IMR-90 (cell line): ENCODE results near the gene LGALS4. TPM values are rescaled to one million over a fixed set of nuclear protein-coding genes. Genes with fewer than 3 reads are reported as not detected.

Source experiments
- ATAC-seq: fragments of 200-7000 bp; cut with Tn5 transposase; 2 replicates; pipeline ENCODE4 v1.9.1; 2020; ENCODE audit warnings: low read depth, mild to moderate bottlenecking, moderate library complexity
- BruUV-seq: library from RNA; stranded (reverse); fragments of 400-500 nt; replicated peaks from 2 replicates; lab custom pipeline; 2021; lab: Mats Ljungman, UMichigan
- CTCF ChIA-PET: fragments of 300-600 bp; formaldehyde crosslinking; extraction: SDS; loops from one replicate; lab custom pipeline; 2021; ENCODE audit warnings: antibody characterized with exemption; lab: Yijun Ruan, JAX
- POLR2A ChIA-PET: fragments of 300-600 bp; sonication (Branson Sonifier 250); formaldehyde crosslinking; loops from one replicate; lab custom pipeline; 2022; ENCODE audit warnings: antibody characterized with exemption; ENCODE audit not compliant: unreplicated experiment; lab: Charles Lee
- DNase-seq: peaks from one replicate; pipeline ENCODE4 v3.0.0; 2013
- H2AFZ ChIP-seq: replicated peaks from 2 replicates; pipeline ENCODE3; 2013; ENCODE audit warnings: low read length, mild to moderate bottlenecking; ENCODE audit not compliant: poor library complexity
- H2AK5ac ChIP-seq: 2 replicates; pipeline ENCODE4 v1.6.1; 2013; ENCODE audit warnings: low read depth, low read length, inconsistent platforms
- H2AK9ac ChIP-seq: replicated peaks from 2 replicates; pipeline ENCODE3; 2013; ENCODE audit warnings: mild to moderate bottlenecking, low read depth, low read length, moderate library complexity; ENCODE audit not compliant: poor library complexity
- H2BK120ac ChIP-seq: 2 replicates; pipeline ENCODE4 v1.6.1; 2013; ENCODE audit warnings: low read depth, low read length, inconsistent platforms
- H2BK15ac ChIP-seq: 3 replicates; pipeline ENCODE4 v1.6.1; 2013; ENCODE audit warnings: low read depth, low read length, inconsistent platforms
- H2BK20ac ChIP-seq: 2 replicates; pipeline ENCODE4 v1.6.1; 2013; ENCODE audit warnings: low read depth, mild to moderate bottlenecking, inconsistent platforms, low read length, moderate library complexity
- H2BK5ac ChIP-seq: 2 replicates; pipeline ENCODE4 v1.6.1; 2013; ENCODE audit warnings: mild to moderate bottlenecking, low read depth, low read length, inconsistent platforms; ENCODE audit not compliant: poor library complexity, severe bottlenecking
- H3K14ac ChIP-seq: replicated peaks from 2 replicates; pipeline ENCODE4 v1.6.1; 2013; ENCODE audit warnings: low read depth, low read length, inconsistent platforms
- H3K18ac ChIP-seq: 2 replicates; pipeline ENCODE4 v1.6.1; 2013; ENCODE audit warnings: low read depth, low read length, control low read depth
- H3K23ac ChIP-seq: 2 replicates; pipeline ENCODE4 v1.6.1; 2013; ENCODE audit warnings: low read depth, low read length, inconsistent platforms
- H3K27ac ChIP-seq: 2 replicates; pipeline ENCODE4 v1.5.1; 2013; ENCODE audit warnings: mild to moderate bottlenecking, control low read depth, low read length; ENCODE audit not compliant: insufficient read depth
- H3K27me3 ChIP-seq: 2 replicates; pipeline ENCODE4 v1.6.1; 2013; ENCODE audit warnings: low read length; ENCODE audit not compliant: control insufficient read depth, insufficient read depth
- H3K36me3 ChIP-seq: 2 replicates; pipeline ENCODE4 v1.6.1; 2013; ENCODE audit warnings: low read length, mixed read lengths; ENCODE audit not compliant: control insufficient read depth, insufficient read depth
- H3K4ac ChIP-seq: 2 replicates; pipeline ENCODE4 v1.6.1; 2013; ENCODE audit warnings: low read depth, low read length, inconsistent platforms
- H3K4me1 ChIP-seq: 2 replicates; pipeline ENCODE4 v1.6.1; 2013; ENCODE audit warnings: low read length, mixed read lengths; ENCODE audit not compliant: control insufficient read depth, insufficient read depth
- H3K4me2 ChIP-seq: 2 replicates; pipeline ENCODE4 v1.6.1; 2013; ENCODE audit warnings: low read depth, mild to moderate bottlenecking, control low read depth, low read length, moderate library complexity
- H3K4me3 ChIP-seq: 2 replicates; pipeline ENCODE4 v1.5.1; 2013; ENCODE audit warnings: low read depth, mild to moderate bottlenecking, control low read depth, low read length, moderate library complexity; ENCODE audit not compliant: insufficient read depth
- H3K56ac ChIP-seq: 2 replicates; pipeline ENCODE4 v1.6.1; 2013; ENCODE audit warnings: low read length, inconsistent platforms; ENCODE audit not compliant: insufficient read depth; ENCODE audit errors: extremely low read depth
- H3K79me1 ChIP-seq, 2 experiments: 2 replicates each; pipeline ENCODE4 v1.6.1; 2013; ENCODE audit warnings: low read length in 2 of 2, inconsistent platforms in 1 of 2, low read depth in 1 of 2
- H3K9ac ChIP-seq: 2 replicates; pipeline ENCODE4 v1.6.1; 2013; ENCODE audit warnings: low read depth, low read length, control low read depth
- H3K9me1 ChIP-seq: 2 replicates; pipeline ENCODE4 v1.6.1; 2013; ENCODE audit warnings: low read length, inconsistent platforms; ENCODE audit not compliant: insufficient read depth
- H3K9me3 ChIP-seq: 2 replicates; pipeline ENCODE4 v1.6.1; 2013; ENCODE audit warnings: low read length; ENCODE audit not compliant: control insufficient read depth, insufficient read depth
- H4K20me1 ChIP-seq: 2 replicates; pipeline ENCODE4 v1.6.1; 2013; ENCODE audit warnings: low read length, inconsistent platforms; ENCODE audit not compliant: insufficient read depth
- H4K5ac ChIP-seq: 2 replicates; pipeline ENCODE4 v1.6.1; 2013; ENCODE audit warnings: mild to moderate bottlenecking, low read depth, low read length, control low read depth
- H4K8ac ChIP-seq, 2 experiments: 2 replicates each; pipeline ENCODE4 v1.6.1; 2013; ENCODE audit warnings: low read depth in 2 of 2, low read length in 2 of 2, control low read depth in 1 of 2, inconsistent platforms in 1 of 2
- H4K91ac ChIP-seq: 2 replicates; pipeline ENCODE4 v1.6.1; 2013; ENCODE audit warnings: low read depth, low read length, inconsistent platforms; ENCODE audit not compliant: insufficient read depth
- BHLHE40 ChIP-seq: fragments of 150-350 bp; IDR thresholded peaks from 2 replicates; pipeline ENCODE4 v1.6.1; 2016; ENCODE audit warnings: mild to moderate bottlenecking, low read depth, low read length
- CEBPB ChIP-seq: IDR thresholded peaks from 2 replicates; pipeline ENCODE4 v1.6.1; 2012; ENCODE audit warnings: low read depth, low read length, improper control_type of control experiment
- CTCF ChIP-seq: conservative IDR thresholded peaks from 2 replicates; pipeline ENCODE4 v1.5.1; 2012; ENCODE audit warnings: mild to moderate bottlenecking, low read depth, low read length, improper control_type of control experiment
- ELK1 ChIP-seq: fragments of 150-350 bp; IDR thresholded peaks from 2 replicates; pipeline ENCODE4 v1.6.1; 2016; ENCODE audit warnings: low read depth, mild to moderate bottlenecking, low read length, moderate library complexity, borderline replicate concordance
- FOS ChIP-seq: fragments of 150-350 bp; IDR thresholded peaks from 2 replicates; pipeline ENCODE4 v1.6.1; 2016; ENCODE audit warnings: low read depth, low read length
- MAFK ChIP-seq: IDR thresholded peaks from 2 replicates; pipeline ENCODE4 v1.6.1; 2012; ENCODE audit warnings: low read depth, low read length, improper control_type of control experiment
- MAZ ChIP-seq: IDR thresholded peaks from 2 replicates; pipeline ENCODE4 v1.6.1; 2012; ENCODE audit warnings: low read depth, mild to moderate bottlenecking, low read length, improper control_type of control experiment, moderate library complexity, borderline replicate concordance
- MXI1 ChIP-seq: IDR thresholded peaks from 2 replicates; pipeline ENCODE4 v1.6.1; 2012; ENCODE audit warnings: low read depth, mild to moderate bottlenecking, low read length, moderate library complexity, borderline replicate concordance
- NFE2L2 ChIP-seq: fragments of 150-350 bp; IDR thresholded peaks from 2 replicates; pipeline ENCODE4 v1.6.1; 2016; ENCODE audit warnings: low read depth, mild to moderate bottlenecking, low read length
- POLR2A ChIP-seq: IDR thresholded peaks from 2 replicates; pipeline ENCODE4 v1.6.1; 2012; ENCODE audit warnings: mild to moderate bottlenecking, low read depth, low read length
- RAD21 ChIP-seq: IDR thresholded peaks from 2 replicates; pipeline ENCODE4 v1.6.1; 2012; ENCODE audit warnings: low read length, improper control_type of control experiment
- RCOR1 ChIP-seq: IDR thresholded peaks from 2 replicates; pipeline ENCODE4 v1.6.1; 2012; ENCODE audit warnings: mild to moderate bottlenecking, low read length, improper control_type of control experiment; ENCODE audit not compliant: insufficient replicate concordance
- SMC3 ChIP-seq: fragments of 150-350 bp; IDR thresholded peaks from 2 replicates; pipeline ENCODE4 v1.6.1; 2016; ENCODE audit warnings: low read depth, mild to moderate bottlenecking, antibody characterized with exemption, low read length, moderate library complexity
- USF2 ChIP-seq: fragments of 150-350 bp; IDR thresholded peaks from 2 replicates; pipeline ENCODE4 v1.6.1; 2017; ENCODE audit warnings: mild to moderate bottlenecking, antibody characterized with exemption, low read length, low read depth
- WGBS, 2 experiments: methylation state at CpG; one replicate each; pipeline versions ENCODE4 v1.1.5 to v1.1.7; 2013; ENCODE audit warnings: missing lambda C conversion rate in 2 of 2; ENCODE audit not compliant: insufficient read length in 1 of 2; ENCODE audit errors: extremely low coverage in 2 of 2; 5-methylcytosine and 5-hydroxymethylcytosine counted together
- dilution Hi-C: fragments of 300-500 bp; cut with HindIII; formaldehyde crosslinking; loops from one replicate; pipeline ENCODE4 v1.14.3; 2018; ENCODE audit warnings: low sequenced_read_pairs; ENCODE audit not compliant: unreplicated experiment
- in situ Hi-C: fragments of 300-500 bp; cut with MboI; formaldehyde crosslinking; loops from 3 replicates; pipeline ENCODE4 v1.14.3; 2019; ENCODE audit warnings: low sequenced_read_pairs, inconsistent platforms, mixed read lengths
- intact Hi-C: fragments of 100-400 bp; cut with micrococcal nuclease; formaldehyde crosslinking; loops from 2 replicates; pipeline ENCODE4 v1.10.0; 2022
- polyA plus RNA-seq, 3 experiments: library from polyadenylated mRNA; depleted of rRNA; stranded (reverse); fragments of >200 nt; gene quantifications; 2 replicates each; pipeline ENCODE4 v1.2.3, GENCODE V29; 2012; ENCODE audit warnings: low replicate concordance in 1 of 3
- total RNA-seq: library from RNA; depleted of rRNA; stranded (reverse); fragments of >200 nt; gene quantifications from 2 replicates; pipeline ENCODE4 v1.2.3, GENCODE V29; 2012

Gene LGALS4
- total and polyA plus RNA-seq, 2 of the 4 experiments (the other 2 are of a cell fraction): 0.29 TPM; not detected in 1

- DNase-seq: peak; percentile 79
- peak overlapping the region; percentile 81 for H3K9ac ChIP-seq
- no TSS peak for BruUV-seq
- H3K9me1 ChIP-seq: peaks cover 4% of the 10 kb centered on the region
- peak overlapping the region; percentile 51 for H4K5ac ChIP-seq
- peak overlapping the region; percentile 51 for H4K91ac ChIP-seq
- H3K4me2 ChIP-seq: peak overlapping the region; percentile 79
- H3K4me3 ChIP-seq: peak overlapping the region; percentile 57
- peaks cover 3% of the 10 kb centered on the region for H3K36me3 ChIP-seq
- H2AK9ac ChIP-seq: peak overlapping the region; percentile 99
- H3K18ac ChIP-seq: peak overlapping the region; percentile 8
- peaks cover 4 to 34% of the 10 kb centered on the region in 2 experiments; a peak in 3 of 4 replicates for H3K79me1 ChIP-seq
- intact Hi-C loops (no loop called here), dilution Hi-C loops (no loop called here), in situ Hi-C loops (no loop called here)
- peak overlapping the region; percentile 70 for H2BK120ac ChIP-seq
- H4K20me1 ChIP-seq: peaks cover 18% of the 10 kb centered on the region
- H3K9me3 ChIP-seq: no peaks in the 10 kb centered on the region
- H2AK5ac ChIP-seq: peak overlapping the region; percentile 90
- ChIA-PET POLR2A (no interaction called here), CTCF (interaction anchor here (0.7 kb wide), 1 partner anchor 446 kb away, joined by 3 read pairs; no protein-coding TSS in a partner anchor)
- H2AFZ ChIP-seq: peak overlapping the region; percentile 94
- peak overlapping the region; percentile 90 for H3K4ac ChIP-seq
- WGBS, 2 experiments: no CpG with 5 or more reads among the region's 52 CpGs
- peak overlapping the region; percentile 37 for H3K23ac ChIP-seq
- H3K4me1 ChIP-seq: peaks cover 15% of the 10 kb centered on the region
- H3K14ac ChIP-seq: peak overlapping the region; percentile 71
- H3K27ac ChIP-seq: peak overlapping the region; percentile 92
- peak overlapping the region; percentile 85 for H2BK5ac ChIP-seq
- H2BK15ac ChIP-seq: peak overlapping the region; percentile 3; the same call in 1 of the 3 replicates
- peak overlapping the region; percentile 2; the same call in 1 of the 2 replicates for H2BK20ac ChIP-seq
- peak overlapping the region; percentile 60; the same call in 1 of the 2 replicates for H3K56ac ChIP-seq
- ATAC-seq: peak; percentile 0; the same call in 1 of the 2 replicates
- H3K27me3 ChIP-seq: no peaks in the 10 kb centered on the region
- H4K8ac ChIP-seq: peak overlapping the region; percentile 65 to 96
- TF ChIP-seq FOS (no peak), RAD21 (peak; percentile 21; the same call in 1 of the 2 replicates), MAZ (no peak), MXI1 (no peak), POLR2A (peak; percentile 87), NFE2L2 (no peak), CEBPB (no peak), USF2 (no peak), CTCF (no peak), BHLHE40 (no peak), RCOR1 (peak; percentile 66), SMC3 (no peak), ELK1 (no peak), MAFK (no peak)
These were observed 39.7 kb upstream of the LGALS4 start for GRCh38 chr19:38852231-38853044.
